MM.1S (cell line): ENCODE measurements around the gene DUOX2.

ENCODE experiments used
- DNase-seq: peaks from one replicate; pipeline ENCODE4 v3.0.0-alpha.2; 2015
- H2AFZ ChIP-seq: fragments of 300-600 bp; sonication (generic); 2 replicates; pipeline ENCODE4 v1.6.0; 2016; ENCODE audit warnings: antibody characterized with exemption, low read length
- H3F3A ChIP-seq: fragments of 300-600 bp; sonication (generic); 2 replicates; pipeline ENCODE4 v1.6.1; 2016; ENCODE audit warnings: mild to moderate bottlenecking, antibody characterized with exemption, low read length, moderate library complexity, mixed read lengths; ENCODE audit not compliant: insufficient read depth
- H3K27ac ChIP-seq: fragments of 300-600 bp; sonication (generic); 2 replicates; pipeline ENCODE4 v1.5.1; 2016; ENCODE audit warnings: mild to moderate bottlenecking, low read length
- H3K27me3 ChIP-seq: fragments of 300-600 bp; sonication (generic); replicated peaks from 2 replicates; pipeline ENCODE4 v1.6.0; 2016; ENCODE audit warnings: low read length; ENCODE audit not compliant: insufficient read depth
- H3K36me3 ChIP-seq: fragments of 300-600 bp; sonication (generic); replicated peaks from 2 replicates; pipeline ENCODE4 v1.6.1; 2016; ENCODE audit warnings: mild to moderate bottlenecking, low read length, mixed read lengths; ENCODE audit not compliant: insufficient read depth
- H3K4me1 ChIP-seq: fragments of 300-600 bp; sonication (generic); 2 replicates; pipeline ENCODE4 v1.6.1; 2016; ENCODE audit warnings: low read length, mixed read lengths
- H3K4me2 ChIP-seq: fragments of 300-600 bp; sonication (generic); 2 replicates; pipeline ENCODE4 v1.6.0; 2016; ENCODE audit warnings: low read depth, low read length
- H3K4me3 ChIP-seq: fragments of 300-600 bp; sonication (generic); 2 replicates; pipeline ENCODE4 v1.5.1; 2016; ENCODE audit warnings: low read length, mixed read lengths
- H3K79me2 ChIP-seq: fragments of 300-600 bp; sonication (generic); 2 replicates; pipeline ENCODE4 v1.6.1; 2016; ENCODE audit warnings: mixed run types, low read length, mixed read lengths
- H3K9ac ChIP-seq: fragments of 300-600 bp; sonication (generic); 2 replicates; pipeline ENCODE4 v1.6.1; 2016; ENCODE audit warnings: low read length, mixed read lengths
- H3K9me2 ChIP-seq: fragments of 300-600 bp; sonication (generic); replicated peaks from 2 replicates; pipeline ENCODE4 v1.6.1; 2016; ENCODE audit warnings: mild to moderate bottlenecking, low read length, mixed read lengths; ENCODE audit not compliant: insufficient read depth
- H3K9me3 ChIP-seq: fragments of 300-600 bp; sonication (generic); replicated peaks from 2 replicates; pipeline ENCODE4 v1.6.1; 2016; ENCODE audit warnings: mild to moderate bottlenecking, low read length, mixed read lengths; ENCODE audit not compliant: insufficient read depth
- H4K20me1 ChIP-seq: fragments of 300-600 bp; sonication (generic); 2 replicates; pipeline ENCODE4 v1.6.1; 2016; ENCODE audit warnings: mild to moderate bottlenecking, low read length, moderate library complexity, mixed read lengths; ENCODE audit not compliant: insufficient read depth
- CTCF ChIP-seq: fragments of 300-600 bp; sonication (generic); IDR thresholded peaks from 2 replicates; pipeline ENCODE4 v1.5.1; 2016; ENCODE audit warnings: antibody characterized with exemption, low read length, mixed read lengths
- EZH2 ChIP-seq: fragments of 300-600 bp; sonication (generic); optimal IDR thresholded peaks from 2 replicates; pipeline ENCODE3; 2017; ENCODE audit warnings: low read depth, mild to moderate bottlenecking, antibody characterized with exemption, low read length, mixed read lengths
- EZH2phosphoT487 ChIP-seq: fragments of 300-600 bp; sonication (generic); IDR thresholded peaks from 2 replicates; pipeline ENCODE4 v1.6.1; 2018; ENCODE audit warnings: antibody characterized with exemption, low read length

The DUOX2 gene

GRCh38 chr15:45155739-45156138, 41.8 kb upstream of the DUOX2 start:
- no peaks in the 10 kb centered on the region for H3F3A ChIP-seq
- no peaks in the 10 kb centered on the region for H3K36me3 ChIP-seq
- no peaks in the 10 kb centered on the region for H3K9me3 ChIP-seq
- DNase-seq = no peak
- no peaks in the 10 kb centered on the region for H3K79me2 ChIP-seq
- no peaks in the 10 kb centered on the region for H4K20me1 ChIP-seq
- no peak overlapping the region for H2AFZ ChIP-seq
- no peaks in the 10 kb centered on the region for H3K27me3 ChIP-seq
- H3K9ac ChIP-seq = no peak overlapping the region
- no peaks in the 10 kb centered on the region for H3K4me1 ChIP-seq
- H3K9me2 ChIP-seq = no peaks in the 10 kb centered on the region
- H3K27ac ChIP-seq = no peak overlapping the region
- TF ChIP-seq EZH2phosphoT487 (no peak), CTCF (no peak), EZH2 (no peak)
- no peak overlapping the region for H3K4me3 ChIP-seq
- H3K4me2 ChIP-seq = no peak overlapping the region

GRCh38 chr15:45151998-45152828, 38.2 kb upstream of the DUOX2 start:
- no peak overlapping the region for H3K9ac ChIP-seq
- no peak overlapping the region for H2AFZ ChIP-seq
- no peak overlapping the region for H3K4me3 ChIP-seq
- H3K27ac ChIP-seq = no peak overlapping the region
- TF ChIP-seq CTCF (no peak), EZH2phosphoT487 (no peak), EZH2 (no peak)
- no peaks in the 10 kb centered on the region for H4K20me1 ChIP-seq
- H3K27me3 ChIP-seq = no peaks in the 10 kb centered on the region
- H3K36me3 ChIP-seq = no peaks in the 10 kb centered on the region
- no peak overlapping the region for H3K4me2 ChIP-seq
- no peaks in the 10 kb centered on the region for H3K9me2 ChIP-seq
- H3K9me3 ChIP-seq = no peaks in the 10 kb centered on the region
- H3F3A ChIP-seq = no peaks in the 10 kb centered on the region
- no peak for DNase-seq
- H3K79me2 ChIP-seq = no peaks in the 10 kb centered on the region
- no peaks in the 10 kb centered on the region for H3K4me1 ChIP-seq

- Histone ChIP-seq H3K9me2 (no peaks in the 10 kb centered on the region), H3K4me1 (no peaks in the 10 kb centered on the region), H3K36me3 (no peaks in the 10 kb centered on the region), H3K79me2 (no peaks in the 10 kb centered on the region), H3K27ac (no peak overlapping the region), H4K20me1 (no peaks in the 10 kb centered on the region), H3K4me3 (no peak overlapping the region), H3K4me2 (no peak overlapping the region), H3K27me3 (no peaks in the 10 kb centered on the region), H3K9ac (no peak overlapping the region), H3K9me3 (no peaks in the 10 kb centered on the region), H2AFZ (no peak overlapping the region), H3F3A (no peaks in the 10 kb centered on the region)
- DNase-seq = no peak
- TF ChIP-seq CTCF (no peak), EZH2phosphoT487 (no peak), EZH2 (no peak)
Observed at GRCh38 chr15:45150997-45151396, 37.0 kb upstream of the DUOX2 start.
